OCI-LY1 (cell line): Measurements from ENCODE around the gene COMMD3.
A peak's percentile ranks its signal among the peaks of the same experiment; 100 is the strongest.

Experiments used
- H2AFZ ChIP-seq: fragments of 200-600 bp; sonication (generic), shearing (Covaris generic); 2 replicates; pipeline ENCODE4 v1.6.0; 2014; ENCODE audit warnings: antibody characterized with exemption, mild to moderate bottlenecking, low read length
- H3F3A ChIP-seq: fragments of 200-600 bp; sonication (generic), shearing (Covaris generic); 2 replicates; pipeline ENCODE4 v1.6.0; 2014; ENCODE audit warnings: mild to moderate bottlenecking, antibody characterized with exemption, low read length, moderate library complexity; ENCODE audit not compliant: insufficient read depth
- H3K27ac ChIP-seq: fragments of 200-600 bp; sonication (generic); 2 replicates; pipeline ENCODE4 v1.5.1; 2014; ENCODE audit warnings: low read length, mixed run types, mild to moderate bottlenecking, low read depth; ENCODE audit not compliant: poor library complexity, severe bottlenecking
- H3K27me3 ChIP-seq: fragments of 200-600 bp; sonication (generic); 2 replicates; pipeline ENCODE4 v1.6.0; 2014; ENCODE audit warnings: antibody characterized with exemption, mild to moderate bottlenecking, low read length, moderate library complexity; ENCODE audit not compliant: insufficient read depth
- H3K36me3 ChIP-seq: fragments of 200-600 bp; sonication (generic); 2 replicates; pipeline ENCODE4 v1.6.1; 2014; ENCODE audit warnings: mild to moderate bottlenecking, antibody characterized with exemption, low read length, moderate library complexity, mixed read lengths; ENCODE audit not compliant: insufficient read depth
- H3K4me1 ChIP-seq: fragments of 200-600 bp; sonication (generic); 2 replicates; pipeline ENCODE4 v1.5.1; 2014; ENCODE audit warnings: mild to moderate bottlenecking, low read length, moderate library complexity; ENCODE audit not compliant: insufficient read depth, severe bottlenecking
- H3K4me2 ChIP-seq: fragments of 200-600 bp; sonication (generic), shearing (Covaris generic); 2 replicates; pipeline ENCODE4 v1.6.1; 2014; ENCODE audit warnings: low read length
- H3K4me3 ChIP-seq: fragments of 200-600 bp; sonication (generic); 2 replicates; pipeline ENCODE4 v1.5.1; 2014; ENCODE audit warnings: low read length, low read depth, mild to moderate bottlenecking, mixed read lengths; ENCODE audit not compliant: poor library complexity, severe bottlenecking
- H3K79me2 ChIP-seq: fragments of 200-600 bp; shearing (Covaris generic); 2 replicates; pipeline ENCODE4 v1.6.1; 2016; ENCODE audit warnings: mixed run types, low read length, mixed read lengths; ENCODE audit not compliant: insufficient read depth
- H3K9ac ChIP-seq: fragments of 200-600 bp; sonication (generic), shearing (Covaris generic); 2 replicates; pipeline ENCODE4 v1.6.1; 2014; ENCODE audit warnings: mild to moderate bottlenecking, low read length, mixed read lengths
- H3K9me2 ChIP-seq: fragments of 200-600 bp; sonication (generic), shearing (Covaris generic); 2 replicates; pipeline ENCODE4 v1.6.1; 2014; ENCODE audit warnings: low read depth, mild to moderate bottlenecking, low read length, mixed read lengths
- H3K9me3 ChIP-seq: fragments of 200-600 bp; shearing (Covaris generic); 2 replicates; pipeline ENCODE4 v1.6.1; 2014; ENCODE audit warnings: low read length, mixed read lengths
- H4K20me1 ChIP-seq: fragments of 200-600 bp; sonication (generic), shearing (Covaris generic); 2 replicates; pipeline ENCODE4 v1.6.0; 2016; ENCODE audit warnings: mild to moderate bottlenecking, low read length; ENCODE audit not compliant: insufficient read depth
- EZH2 ChIP-seq: fragments of 200-600 bp; sonication (generic), shearing (Covaris generic); IDR thresholded peaks from 2 replicates; pipeline ENCODE4 v1.8.0; 2017; ENCODE audit warnings: borderline replicate concordance, mixed run types, mild to moderate bottlenecking, antibody characterized with exemption, low read length, moderate library complexity, mixed read lengths
- TF ChIP-seq, protein P1 (sequence below): fragments of 200-600 bp; sonication (generic), shearing (Covaris generic); IDR thresholded peaks from 2 replicates; pipeline ENCODE4 v1.5.1; 2017; ENCODE audit warnings: mild to moderate bottlenecking, antibody characterized with exemption, low read length, moderate library complexity, mixed read lengths

Gene COMMD3

DNA sequence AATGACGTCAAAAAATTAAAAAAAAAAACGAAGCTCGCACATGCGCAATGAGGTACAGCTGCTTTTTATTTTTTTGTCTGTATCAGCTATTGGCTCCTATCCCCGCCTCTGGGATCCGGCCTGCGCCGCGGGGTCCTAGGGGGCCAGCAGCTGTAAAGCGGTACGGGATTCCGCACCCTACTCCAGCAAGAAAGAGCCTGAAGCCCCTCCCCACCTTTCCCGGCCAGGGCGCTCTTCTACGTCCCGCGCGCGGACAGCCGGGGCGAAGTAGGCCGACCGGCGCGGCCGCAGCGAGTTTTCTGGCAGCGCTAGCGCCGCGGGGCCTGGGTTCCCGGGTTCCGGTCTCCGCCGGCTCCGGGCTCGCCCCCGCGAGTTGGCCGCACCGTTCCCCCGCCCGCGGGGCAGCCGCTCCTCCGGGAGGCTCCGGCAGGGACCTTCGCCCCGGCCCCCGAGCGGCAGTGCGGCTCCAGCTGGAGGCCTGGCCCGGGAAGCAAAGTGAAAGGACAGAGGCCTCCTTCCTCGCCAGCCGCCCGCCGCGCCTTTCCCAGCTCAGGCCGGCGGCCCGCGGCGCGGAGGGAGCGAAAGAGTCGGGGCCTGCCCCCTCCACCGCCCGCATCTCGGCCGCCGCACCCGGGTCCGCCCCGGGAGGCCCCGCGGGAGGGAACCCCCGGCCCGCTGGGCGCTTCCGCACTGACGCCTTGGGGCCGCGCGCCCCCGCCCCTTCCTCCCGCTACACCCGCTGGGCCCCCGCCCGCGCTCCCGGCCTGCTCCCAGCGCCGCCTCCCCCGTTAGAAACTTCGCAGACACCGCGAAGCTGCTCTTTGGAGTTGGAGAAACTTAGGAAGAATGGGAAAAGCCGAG lies 24.4 kb downstream of the COMMD3 start:
- Histone ChIP-seq H3K9me2 (no peaks in the 10 kb centered on the region), H3K4me3 (peak overlapping the region; percentile 88), H3K4me2 (peak overlapping the region; percentile 88), H3K79me2 (no peaks in the 10 kb centered on the region), H3K36me3 (no peaks in the 10 kb centered on the region), H3K27me3 (peaks cover 6% of the 10 kb centered on the region), H3F3A (no peaks in the 10 kb centered on the region; the same call in 1 of the 2 replicates), H3K4me1 (peaks cover 24% of the 10 kb centered on the region), H3K9ac (peak overlapping the region; percentile 85), H2AFZ (peak overlapping the region; percentile 45), H4K20me1 (no peaks in the 10 kb centered on the region), H3K9me3 (no peaks in the 10 kb centered on the region), H3K27ac (no peak overlapping the region)
- TF ChIP-seq EZH2 = no peak

DNA sequence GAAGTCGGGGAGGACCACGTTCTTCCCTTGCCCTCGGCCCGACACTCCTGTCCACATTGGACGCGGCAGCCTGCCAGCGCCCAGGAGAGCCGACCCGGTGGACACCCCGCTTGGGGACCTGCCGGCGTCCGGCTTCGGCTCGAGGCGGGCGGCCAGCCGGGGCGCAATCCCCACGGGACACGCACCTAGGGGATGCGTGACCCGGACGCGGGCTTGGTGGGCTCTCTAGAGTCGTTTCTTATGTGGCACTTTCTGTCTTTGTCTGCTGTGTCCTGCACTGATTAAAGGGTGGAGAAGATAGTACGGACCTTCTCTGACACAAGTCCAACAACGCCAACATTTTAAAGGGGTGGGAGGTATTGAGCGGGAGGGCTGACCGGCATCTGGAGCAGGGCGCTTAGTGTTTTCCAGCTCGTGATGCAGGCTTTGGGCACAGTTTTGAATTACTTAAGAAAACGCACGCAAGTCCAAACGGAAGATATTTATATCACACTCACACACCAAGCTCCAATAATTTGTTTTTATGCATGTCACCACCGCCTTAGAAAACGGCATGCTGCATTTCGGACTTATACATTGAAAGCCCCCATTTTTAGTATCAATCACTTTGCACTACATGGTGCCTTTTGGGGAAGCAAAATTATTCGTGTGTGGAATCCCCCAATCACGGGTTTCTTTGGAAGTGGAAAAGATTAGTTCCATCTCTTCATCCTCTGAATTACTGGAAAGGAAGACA lies 25.2 kb downstream of the COMMD3 start:
- H3F3A ChIP-seq = no peaks in the 10 kb centered on the region; the same call in 1 of the 2 replicates
- no peaks in the 10 kb centered on the region for H3K9me2 ChIP-seq
- H3K36me3 ChIP-seq = no peaks in the 10 kb centered on the region
- H3K9ac ChIP-seq = peak overlapping the region; percentile 85; the same call in 1 of the 2 replicates
- peak overlapping the region; percentile 88 for H3K4me3 ChIP-seq
- peak overlapping the region; percentile 88 for H3K4me2 ChIP-seq
- no peaks in the 10 kb centered on the region for H4K20me1 ChIP-seq
- H3K9me3 ChIP-seq = no peaks in the 10 kb centered on the region
- H3K79me2 ChIP-seq = no peaks in the 10 kb centered on the region
- TF ChIP-seq, protein P1, sequence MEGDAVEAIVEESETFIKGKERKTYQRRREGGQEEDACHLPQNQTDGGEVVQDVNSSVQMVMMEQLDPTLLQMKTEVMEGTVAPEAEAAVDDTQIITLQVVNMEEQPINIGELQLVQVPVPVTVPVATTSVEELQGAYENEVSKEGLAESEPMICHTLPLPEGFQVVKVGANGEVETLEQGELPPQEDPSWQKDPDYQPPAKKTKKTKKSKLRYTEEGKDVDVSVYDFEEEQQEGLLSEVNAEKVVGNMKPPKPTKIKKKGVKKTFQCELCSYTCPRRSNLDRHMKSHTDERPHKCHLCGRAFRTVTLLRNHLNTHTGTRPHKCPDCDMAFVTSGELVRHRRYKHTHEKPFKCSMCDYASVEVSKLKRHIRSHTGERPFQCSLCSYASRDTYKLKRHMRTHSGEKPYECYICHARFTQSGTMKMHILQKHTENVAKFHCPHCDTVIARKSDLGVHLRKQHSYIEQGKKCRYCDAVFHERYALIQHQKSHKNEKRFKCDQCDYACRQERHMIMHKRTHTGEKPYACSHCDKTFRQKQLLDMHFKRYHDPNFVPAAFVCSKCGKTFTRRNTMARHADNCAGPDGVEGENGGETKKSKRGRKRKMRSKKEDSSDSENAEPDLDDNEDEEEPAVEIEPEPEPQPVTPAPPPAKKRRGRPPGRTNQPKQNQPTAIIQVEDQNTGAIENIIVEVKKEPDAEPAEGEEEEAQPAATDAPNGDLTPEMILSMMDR = no peak
- no peak for TF ChIP-seq EZH2
- H3K27me3 ChIP-seq = peaks cover 6% of the 10 kb centered on the region
- H3K27ac ChIP-seq = no peak overlapping the region
- H3K4me1 ChIP-seq = peaks cover 16% of the 10 kb centered on the region
- no peak overlapping the region for H2AFZ ChIP-seq

DNA sequence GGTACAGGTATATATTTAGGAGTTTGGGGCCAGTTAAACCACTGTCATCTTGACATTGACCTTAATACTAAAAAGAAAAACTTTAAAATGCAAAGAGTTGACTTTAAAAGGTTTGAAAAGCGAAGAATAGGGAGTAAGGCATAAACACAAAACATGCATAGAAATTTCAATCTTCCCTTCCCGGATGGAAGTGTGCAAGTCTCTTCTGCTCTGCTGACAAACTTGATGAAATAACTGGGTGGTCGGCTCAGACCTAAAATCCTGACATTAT lies 25.7 kb downstream of the COMMD3 start:
- H3K4me2 ChIP-seq = no peak overlapping the region
- no peak overlapping the region for H3K27ac ChIP-seq
- no peak overlapping the region for H3K9ac ChIP-seq

More for the DNA sequence above, 25.7 kb downstream of the COMMD3 start:
- no peaks in the 10 kb centered on the region for H3K9me2 ChIP-seq
- H2AFZ ChIP-seq = no peak overlapping the region
- no peak overlapping the region for H3K4me3 ChIP-seq
- no peaks in the 10 kb centered on the region; the same call in 1 of the 2 replicates for H3F3A ChIP-seq
- no peaks in the 10 kb centered on the region for H3K79me2 ChIP-seq
- H4K20me1 ChIP-seq = no peaks in the 10 kb centered on the region
- H3K36me3 ChIP-seq = no peaks in the 10 kb centered on the region
- TF ChIP-seq, protein P1 = no peak
- TF ChIP-seq EZH2 = no peak
- peaks cover 6% of the 10 kb centered on the region for H3K27me3 ChIP-seq
- H3K4me1 ChIP-seq = peaks cover 14% of the 10 kb centered on the region
- no peaks in the 10 kb centered on the region for H3K9me3 ChIP-seq
